Mucosa of rectum (tissue), 2 donors: ENCODE measurements around the gene ZBTB7C.

ENCODE experiments used
- H3K27ac ChIP-seq, 2 donors: one replicate each; pipeline ENCODE4 v1.7.0; 2013; ENCODE audit warnings: inconsistent platforms in 2 of 2, low read depth in 2 of 2, low read length in 2 of 2
- H3K27me3 ChIP-seq, 2 donors: one replicate each; pipeline ENCODE4 v1.7.0; 2013; ENCODE audit warnings: low read length in 2 of 2; ENCODE audit not compliant: control insufficient read depth in 2 of 2, insufficient read depth in 2 of 2
- H3K36me3 ChIP-seq, 2 donors: one replicate each; pipeline ENCODE4 v1.7.0; 2013; ENCODE audit warnings: low read length in 2 of 2; ENCODE audit not compliant: control insufficient read depth in 2 of 2, insufficient read depth in 2 of 2
- H3K4me1 ChIP-seq, 2 donors: one replicate each; pipeline ENCODE4 v1.7.0; 2013; ENCODE audit warnings: low read length in 2 of 2, mild to moderate bottlenecking in 1 of 2; ENCODE audit not compliant: control insufficient read depth in 2 of 2, insufficient read depth in 2 of 2
- H3K4me3 ChIP-seq, 2 donors: one replicate each; pipeline ENCODE4 v1.7.0; 2013; ENCODE audit warnings: low read length in 2 of 2
- H3K9ac ChIP-seq, 2 donors: one replicate each; pipeline ENCODE4 v1.7.0; 2013; ENCODE audit warnings: low read length in 2 of 2, low read depth in 1 of 2, mild to moderate bottlenecking in 1 of 2
- H3K9me3 ChIP-seq, 2 donors: one replicate each; pipeline ENCODE4 v1.7.0; 2013; ENCODE audit warnings: low read length in 2 of 2; ENCODE audit not compliant: control insufficient read depth in 2 of 2
- donor health status: healthy.
- donor health status: Normal muscosa, but diverticular disease.

The ZBTB7C gene

GRCh38 chr18:48060970-48061369 is 348.2 kb downstream of the ZBTB7C start:
- H3K4me1 ChIP-seq = peaks cover 8 to 11% of the 10 kb centered on the region in 2 donors
- H3K9ac ChIP-seq = no peak overlapping the region
- no peaks in the 10 kb centered on the region for H3K36me3 ChIP-seq
- no peaks in the 10 kb centered on the region for H3K9me3 ChIP-seq
- H3K27ac ChIP-seq = peak overlapping the region in 1 of 2 donors; percentile 12
- H3K27me3 ChIP-seq = no peaks in the 10 kb centered on the region
- no peak overlapping the region for H3K4me3 ChIP-seq

GRCh38 chr18:48060346-48060745 is 348.8 kb downstream of the ZBTB7C start:
- peaks cover 8 to 11% of the 10 kb centered on the region in 2 donors for H3K4me1 ChIP-seq
- no peaks in the 10 kb centered on the region for H3K27me3 ChIP-seq
- no peak overlapping the region for H3K27ac ChIP-seq
- H3K4me3 ChIP-seq = no peak overlapping the region
- no peaks in the 10 kb centered on the region for H3K36me3 ChIP-seq
- no peaks in the 10 kb centered on the region for H3K9me3 ChIP-seq
- H3K9ac ChIP-seq = no peak overlapping the region

- H3K4me1 ChIP-seq = peaks cover 8 to 14% of the 10 kb centered on the region in 2 donors
- no peaks in the 10 kb centered on the region for H3K27me3 ChIP-seq
- no peaks in the 10 kb centered on the region for H3K36me3 ChIP-seq
- H3K4me3 ChIP-seq = no peak overlapping the region
- H3K27ac ChIP-seq = no peak overlapping the region
- H3K9me3 ChIP-seq = no peaks in the 10 kb centered on the region
- no peak overlapping the region for H3K9ac ChIP-seq
Observed at GRCh38 chr18:48059455-48060010, 349.6 kb downstream of the ZBTB7C start.

- H3K9ac ChIP-seq = no peak overlapping the region
- no peaks in the 10 kb centered on the region for H3K27me3 ChIP-seq
- H3K4me3 ChIP-seq = no peak overlapping the region
- no peaks in the 10 kb centered on the region for H3K36me3 ChIP-seq
- peaks cover 14 to 25% of the 10 kb centered on the region in 2 donors for H3K4me1 ChIP-seq
- no peak overlapping the region for H3K27ac ChIP-seq
- no peaks in the 10 kb centered on the region for H3K9me3 ChIP-seq
Observed at GRCh38 chr18:48058486-48058885, 350.7 kb downstream of the ZBTB7C start.

- H3K27ac ChIP-seq = no peak overlapping the region
- H3K4me3 ChIP-seq = no peak overlapping the region
- no peaks in the 10 kb centered on the region for H3K27me3 ChIP-seq
- no peaks in the 10 kb centered on the region for H3K9me3 ChIP-seq
- no peaks in the 10 kb centered on the region for H3K36me3 ChIP-seq
- no peak overlapping the region for H3K9ac ChIP-seq
- peaks cover 16 to 21% of the 10 kb centered on the region in 2 donors for H3K4me1 ChIP-seq
Observed at GRCh38 chr18:48057018-48057417, 352.2 kb downstream of the ZBTB7C start.

- Histone ChIP-seq H3K9me3 (no peaks in the 10 kb centered on the region), H3K27me3 (no peaks in the 10 kb centered on the region), H3K9ac (no peak overlapping the region), H3K4me3 (no peak overlapping the region), H3K4me1 (peaks cover 13 to 27% of the 10 kb centered on the region in 2 donors), H3K36me3 (no peaks in the 10 kb centered on the region), H3K27ac (peak overlapping the region in 1 of 2 donors; percentile 0)
Observed at GRCh38 chr18:48055351-48055750, 353.8 kb downstream of the ZBTB7C start.

GRCh38 chr18:48053881-48054816 is 355.0 kb downstream of the ZBTB7C start:
- Histone ChIP-seq H3K9me3 (no peaks in the 10 kb centered on the region), H3K27ac (peak overlapping the region; percentile 72 to 80), H3K27me3 (no peaks in the 10 kb centered on the region), H3K4me1 (peaks cover 20 to 30% of the 10 kb centered on the region in 2 donors), H3K36me3 (no peaks in the 10 kb centered on the region), H3K9ac (peak overlapping the region in 1 of 2 donors; percentile 18), H3K4me3 (no peak overlapping the region)

GRCh38 chr18:48052842-48053241 is 356.3 kb downstream of the ZBTB7C start:
- no peaks in the 10 kb centered on the region for H3K27me3 ChIP-seq

GRCh38 chr18:48051945-48052840 is 357.0 kb downstream of the ZBTB7C start:
- no peak overlapping the region for H3K27ac ChIP-seq
- peaks cover 20 to 30% of the 10 kb centered on the region in 2 donors for H3K4me1 ChIP-seq
- H3K27me3 ChIP-seq = no peaks in the 10 kb centered on the region
- no peak overlapping the region for H3K4me3 ChIP-seq
- H3K9me3 ChIP-seq = no peaks in the 10 kb centered on the region
- no peak overlapping the region for H3K9ac ChIP-seq
- peaks cover 0 to 5% of the 10 kb centered on the region in 2 donors for H3K36me3 ChIP-seq

More at GRCh38 chr18:48052842-48053241, 356.3 kb downstream of the ZBTB7C start:
- peaks cover 0 to 5% of the 10 kb centered on the region in 2 donors for H3K36me3 ChIP-seq
- no peaks in the 10 kb centered on the region for H3K9me3 ChIP-seq
- peaks cover 20 to 30% of the 10 kb centered on the region in 2 donors for H3K4me1 ChIP-seq
- no peak overlapping the region for H3K9ac ChIP-seq
- no peak overlapping the region for H3K27ac ChIP-seq
- no peak overlapping the region for H3K4me3 ChIP-seq
